PC-9 (cell line): ENCODE measurements around the gene PIGR. TPM values are rescaled to one million over a fixed set of nuclear protein-coding genes. Genes with fewer than 3 reads are reported as not detected.
"Not testable (repeated sequence)": the region's sequence is repeated elsewhere in the genome, so short reads cannot be mapped to it uniquely, and the experiment has no call there.

ENCODE experiments used
- BruUV-seq: library from RNA; stranded (reverse); fragments of 400-500 nt; replicated peaks from 2 replicates; lab custom pipeline; 2021; lab: Mats Ljungman, UMichigan
- CTCF ChIA-PET: fragments of 300-600 bp; sonication (Branson Sonifier 250); formaldehyde crosslinking; loops from one replicate; lab custom pipeline; 2022; ENCODE audit warnings: antibody characterized with exemption; lab: Charles Lee
- POLR2A ChIA-PET: fragments of 300-600 bp; sonication (Branson Sonifier 250); formaldehyde crosslinking; loops from one replicate; lab custom pipeline; 2022; ENCODE audit warnings: antibody characterized with exemption; ENCODE audit not compliant: unreplicated experiment; lab: Charles Lee
- DNase-seq, 2 experiments: peaks; one replicate each; pipeline versions ENCODE4 v3.0.0 to v3.0.0-alpha.2; 2015 to 2022; ENCODE audit warnings: mixed read lengths in 1 of 2
- H2AFZ ChIP-seq: fragments of 200-600 bp; sonication (generic); 2 replicates; pipeline ENCODE4 v1.8.1; 2017; ENCODE audit warnings: antibody characterized with exemption
- H3F3A ChIP-seq: fragments of 200-600 bp; sonication (generic); 2 replicates; pipeline ENCODE4 v1.8.1; 2017; ENCODE audit warnings: antibody characterized with exemption, mild to moderate bottlenecking, low read depth; ENCODE audit not compliant: insufficient read depth
- H3K27ac ChIP-seq: fragments of 200-600 bp; sonication (generic); 2 replicates; pipeline ENCODE4 v1.6.1; 2016; ENCODE audit warnings: mixed run types
- H3K27me3 ChIP-seq: fragments of 200-600 bp; sonication (generic); 2 replicates; pipeline ENCODE4 v1.6.1; 2016; ENCODE audit warnings: low read depth, mixed run types; ENCODE audit not compliant: insufficient read depth
- H3K36me3 ChIP-seq: fragments of 200-600 bp; sonication (generic); 2 replicates; pipeline ENCODE4 v1.6.1; 2016; ENCODE audit warnings: low read depth, mixed run types
- H3K4me1 ChIP-seq: fragments of 200-600 bp; sonication (generic); replicated peaks from 2 replicates; pipeline ENCODE4 v1.6.1; 2016; ENCODE audit warnings: mixed run types; ENCODE audit not compliant: insufficient read depth
- H3K4me2 ChIP-seq: fragments of 200-600 bp; sonication (generic); 2 replicates; pipeline ENCODE4 v1.6.1; 2017; ENCODE audit warnings: mixed run types
- H3K4me3 ChIP-seq: fragments of 200-600 bp; sonication (generic); 2 replicates; pipeline ENCODE4 v1.6.1; 2016; ENCODE audit warnings: mixed run types
- H3K79me2 ChIP-seq: fragments of 200-600 bp; sonication (generic); 2 replicates; pipeline ENCODE4 v1.6.1; 2017; ENCODE audit warnings: low read depth, mixed run types
- H3K9me2 ChIP-seq: fragments of 200-600 bp; sonication (generic); 2 replicates; pipeline ENCODE4 v1.8.1; 2017; ENCODE audit warnings: mild to moderate bottlenecking; ENCODE audit not compliant: insufficient read depth
- H3K9me3 ChIP-seq: fragments of 200-600 bp; sonication (generic); 2 replicates; pipeline ENCODE4 v1.8.1; 2016; ENCODE audit warnings: low read depth; ENCODE audit not compliant: insufficient read depth
- H4K20me1 ChIP-seq: fragments of 200-600 bp; sonication (generic); 2 replicates; pipeline ENCODE4 v1.8.1; 2017; ENCODE audit not compliant: insufficient read depth
- CTCF ChIP-seq: fragments of 200-600 bp; sonication (generic); conservative IDR thresholded peaks from 2 replicates; pipeline ENCODE4 v1.6.1; 2017; ENCODE audit warnings: mixed run types, antibody characterized with exemption, mild to moderate bottlenecking, moderate library complexity
- EZH2 ChIP-seq: fragments of 200-600 bp; sonication (generic); IDR thresholded peaks from 2 replicates; pipeline ENCODE4 v1.8.0; 2017; ENCODE audit warnings: antibody characterized with exemption, low read depth
- intact Hi-C: fragments of 100-400 bp; cut with micrococcal nuclease; formaldehyde crosslinking; loops from one replicate; pipeline ENCODE4 v1.10.0; 2022; ENCODE audit not compliant: unreplicated experiment
- total RNA-seq: library from RNA; stranded (reverse); gene quantifications from 2 replicates; pipeline ENCODE4 v1.2.3, GENCODE V29; 2021

Gene PIGR
- total RNA-seq, 1 experiment from 2014 or later, result not detected

- DNase-seq, result no peak
- H3K36me3 ChIP-seq, result no peaks in the 10 kb centered on the region
- H3K4me2 ChIP-seq, result no peak overlapping the region
- peaks cover 19% of the 10 kb centered on the region for H3K4me1 ChIP-seq
- intact Hi-C loops, result no loop called here
- no peaks in the 10 kb centered on the region for H3K27me3 ChIP-seq
- no TSS peak for BruUV-seq
- H3K4me3 ChIP-seq, result no peak overlapping the region
- ChIA-PET POLR2A (no interaction called here), CTCF (interaction anchor here (0.7 kb wide), 1 partner anchor 16 kb away, joined by 3 read pairs; no protein-coding TSS in a partner anchor)
- H3K9me3 ChIP-seq, result no peaks in the 10 kb centered on the region
- no peak for TF ChIP-seq CTCF
- H4K20me1 ChIP-seq, result no peaks in the 10 kb centered on the region
- no peak overlapping the region for H2AFZ ChIP-seq
- no peaks in the 10 kb centered on the region for H3K9me2 ChIP-seq
- peaks cover 16% of the 10 kb centered on the region; the same call in 1 of the 2 replicates for H3F3A ChIP-seq
- no peak overlapping the region for H3K27ac ChIP-seq
- H3K79me2 ChIP-seq, result no peaks in the 10 kb centered on the region
Observed at GRCh38 chr1:206925106-206925736, 21.0 kb downstream of the PIGR start.

- H3K27ac ChIP-seq, result no peak overlapping the region
Observed at GRCh38 chr1:206924592-206925105, 21.6 kb downstream of the PIGR start.

GRCh38 chr1:206923961-206924557 lies 22.2 kb downstream of the PIGR start:
- H4K20me1 ChIP-seq, H2AFZ ChIP-seq, DNase-seq, H3K36me3 ChIP-seq, H3K27me3 ChIP-seq, POLR2A ChIA-PET, H3K27ac ChIP-seq, intact Hi-C loops, H3K4me2 ChIP-seq, H3K79me2 ChIP-seq, H3K9me2 ChIP-seq, H3K9me3 ChIP-seq, CTCF ChIA-PET, BruUV-seq, H3K4me3 ChIP-seq: not testable (repeated sequence)
- H3F3A ChIP-seq, result peaks cover 16% of the 10 kb centered on the region; the same call in 1 of the 2 replicates
- peaks cover 19% of the 10 kb centered on the region for H3K4me1 ChIP-seq

More at GRCh38 chr1:206924592-206925105, 21.6 kb downstream of the PIGR start:
- no peak for DNase-seq
- H4K20me1 ChIP-seq, result no peaks in the 10 kb centered on the region
- H3K79me2 ChIP-seq, result no peaks in the 10 kb centered on the region
- no peaks in the 10 kb centered on the region for H3K36me3 ChIP-seq
- intact Hi-C loops, result no loop called here
- BruUV-seq, result no TSS peak
- H3K9me3 ChIP-seq, result no peaks in the 10 kb centered on the region
- H3F3A ChIP-seq, result peaks cover 16% of the 10 kb centered on the region; the same call in 1 of the 2 replicates
- H3K9me2 ChIP-seq, result no peaks in the 10 kb centered on the region
- H3K4me2 ChIP-seq, result no peak overlapping the region
- H3K4me3 ChIP-seq, result no peak overlapping the region
- H3K27me3 ChIP-seq, result no peaks in the 10 kb centered on the region
- H2AFZ ChIP-seq, result no peak overlapping the region
- peaks cover 19% of the 10 kb centered on the region for H3K4me1 ChIP-seq
- TF ChIP-seq CTCF (no peak), EZH2 (no peak)
- CTCF ChIA-PET, result no interaction called here
- POLR2A ChIA-PET, result no interaction called here
